Ovary (tissue), 3 donors: ENCODE measurements around the gene INPP5A.

Source experiments
- POLR2A ChIP-seq: fragments of 450-650 bp; IDR thresholded peaks from one replicate; pipeline ENCODE4 v1.6.1; 2017; ENCODE audit warnings: antibody characterized with exemption, mild to moderate bottlenecking, moderate library complexity
- TF ChIP-seq, protein P1 (sequence below), 3 donors: fragments of 450-650 bp in 2 of 3; fragments of 200-600 bp in 1 of 3; IDR thresholded peaks; one replicate each; pipeline versions ENCODE4 v1.5.1 to v1.8.0; 2016 to 2022; ENCODE audit warnings: antibody characterized with exemption in 3 of 3, mild to moderate bottlenecking in 1 of 3
- donor health status: DM: no; HTN: no; CAD: no.

DNA sequence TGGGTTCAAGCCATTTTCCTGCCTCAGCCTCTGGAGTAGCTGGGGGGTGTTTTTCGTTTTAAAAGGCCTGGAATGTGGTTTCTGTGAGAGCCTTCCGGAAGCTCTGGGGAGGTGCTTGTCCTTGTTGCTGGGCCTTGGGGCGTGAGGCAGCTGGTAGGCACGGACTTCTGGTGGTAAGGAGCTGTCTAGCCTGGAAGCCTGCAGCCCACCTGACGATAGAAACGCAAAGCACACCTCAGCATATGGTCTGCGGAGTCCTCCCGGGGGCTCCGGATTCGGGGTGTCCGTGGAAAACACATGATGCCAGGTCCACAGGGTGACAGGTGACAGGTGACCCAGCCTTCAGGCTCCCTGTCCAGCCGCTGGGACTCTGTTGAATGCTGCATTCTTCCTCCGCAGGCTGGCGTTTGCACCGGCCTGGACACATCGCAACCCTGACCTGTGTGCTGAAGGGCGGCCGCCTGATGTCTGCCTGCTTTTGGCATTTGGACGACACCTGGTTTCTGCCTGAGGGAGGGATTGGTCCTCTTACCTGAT lies 37.3 kb downstream of the INPP5A start:
- TF ChIP-seq POLR2A = no peak
- TF ChIP-seq, protein P1, sequence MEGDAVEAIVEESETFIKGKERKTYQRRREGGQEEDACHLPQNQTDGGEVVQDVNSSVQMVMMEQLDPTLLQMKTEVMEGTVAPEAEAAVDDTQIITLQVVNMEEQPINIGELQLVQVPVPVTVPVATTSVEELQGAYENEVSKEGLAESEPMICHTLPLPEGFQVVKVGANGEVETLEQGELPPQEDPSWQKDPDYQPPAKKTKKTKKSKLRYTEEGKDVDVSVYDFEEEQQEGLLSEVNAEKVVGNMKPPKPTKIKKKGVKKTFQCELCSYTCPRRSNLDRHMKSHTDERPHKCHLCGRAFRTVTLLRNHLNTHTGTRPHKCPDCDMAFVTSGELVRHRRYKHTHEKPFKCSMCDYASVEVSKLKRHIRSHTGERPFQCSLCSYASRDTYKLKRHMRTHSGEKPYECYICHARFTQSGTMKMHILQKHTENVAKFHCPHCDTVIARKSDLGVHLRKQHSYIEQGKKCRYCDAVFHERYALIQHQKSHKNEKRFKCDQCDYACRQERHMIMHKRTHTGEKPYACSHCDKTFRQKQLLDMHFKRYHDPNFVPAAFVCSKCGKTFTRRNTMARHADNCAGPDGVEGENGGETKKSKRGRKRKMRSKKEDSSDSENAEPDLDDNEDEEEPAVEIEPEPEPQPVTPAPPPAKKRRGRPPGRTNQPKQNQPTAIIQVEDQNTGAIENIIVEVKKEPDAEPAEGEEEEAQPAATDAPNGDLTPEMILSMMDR (IDR thresholded peaks at IDR 0.05) = no peak
